ENCODE data around the gene RYR3. TPM values are rescaled to one million over a fixed set of nuclear protein-coding genes. Genes with fewer than 3 reads are reported as not detected.

The RYR3 gene
- total RNA-seq, 1 experiment from 2014 or later, result not detected

GRCh38 chr15:33699691-33700447 lies 389.1 kb downstream of the RYR3 start:
- intact Hi-C loops (cut with micrococcal nuclease; ENCODE audit: unreplicated experiment), result loop anchor here (1.0 to 10.0 kb wide), 4 partner anchors 55 to 615 kb away; no protein-coding TSS in a partner anchor

DNA sequence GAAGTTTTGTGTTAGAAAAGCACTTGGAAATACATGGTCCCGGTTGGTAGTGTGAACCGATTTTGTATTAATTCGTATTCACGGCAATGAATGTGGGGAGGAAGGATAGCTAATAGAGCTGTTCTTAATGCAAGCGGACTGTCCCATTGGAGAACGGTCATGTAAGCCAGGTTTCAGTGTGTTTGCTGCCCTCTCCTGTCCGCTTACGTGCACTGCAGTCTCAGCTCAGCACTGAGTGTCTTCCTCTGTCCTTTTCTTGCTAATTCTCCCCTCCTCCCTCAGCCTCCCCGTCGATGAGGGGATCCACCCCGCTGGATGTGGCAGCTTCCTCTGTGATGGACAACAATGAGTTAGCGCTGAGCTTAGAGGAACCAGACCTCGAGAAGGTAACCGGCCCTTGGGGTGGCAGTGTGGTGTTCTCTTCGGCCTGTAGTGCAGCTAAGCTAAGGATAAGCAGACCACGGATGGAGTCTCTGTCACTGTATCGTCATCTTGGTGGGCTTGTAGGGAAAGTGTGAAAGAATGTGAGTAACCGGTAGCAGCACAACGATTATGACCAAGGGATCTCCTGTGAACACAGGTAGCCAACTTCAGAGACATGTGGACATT lies 390.0 kb downstream of the RYR3 start:
- intact Hi-C loops (cut with micrococcal nuclease; ENCODE audit: unreplicated experiment), result loop anchor here (1.0 to 10.0 kb wide), 3 partner anchors 408 to 616 kb away; no protein-coding TSS in a partner anchor
- H3K4me3 ChIP-seq (ENCODE audit: low read depth, low read length, poor library complexity, severe bottlenecking), result no peak overlapping the region
- peaks cover 23% of the 10 kb centered on the region for H3K27me3 ChIP-seq (replicated peaks; ENCODE audit: insufficient read depth, low read depth, low read length, poor library complexity)
- no peaks in the 10 kb centered on the region for H3K9me3 ChIP-seq (ENCODE audit: low read depth, low read length, poor library complexity, severe bottlenecking)
- H3K27ac ChIP-seq (ENCODE audit: low read depth, low read length, poor library complexity, severe bottlenecking), result no peak overlapping the region
- TF ChIP-seq EZH2 (IDR thresholded peaks at IDR 0.05; ENCODE audit: borderline replicate concordance, low read depth, low read length, poor library complexity, severe bottlenecking) (no peak), CTCF (conservative IDR thresholded peaks at IDR 0.05; ENCODE audit: low read depth, low read length) (peak; percentile 92)
- H3K4me1 ChIP-seq (ENCODE audit: insufficient read depth, low read length, poor library complexity, severe bottlenecking), result no peaks in the 10 kb centered on the region
- CTCF ChIA-PET, result interaction anchor here (0.5 to 1.9 kb wide), 10 partner anchors 13 to 615 kb away, joined by 3 to 32 read pairs (median 5); no protein-coding TSS in a partner anchor
- POLR2A ChIA-PET (ENCODE audit: low non-redundant PET), result no interaction called here
- no TSS peak for BruUV-seq (replicated peaks)
- peak; percentile 77 for DNase-seq (ENCODE audit: low spot score)
- no peaks in the 10 kb centered on the region for H3K36me3 ChIP-seq (ENCODE audit: insufficient read depth, low read length, poor library complexity, severe bottlenecking)

More at GRCh38 chr15:33699691-33700447, 389.1 kb downstream of the RYR3 start:
- Histone ChIP-seq H3K4me1 (ENCODE audit: insufficient read depth, low read length, poor library complexity, severe bottlenecking) (no peaks in the 10 kb centered on the region), H3K4me3 (ENCODE audit: low read depth, low read length, poor library complexity, severe bottlenecking) (no peak overlapping the region), H3K27ac (ENCODE audit: low read depth, low read length, poor library complexity, severe bottlenecking) (no peak overlapping the region), H3K36me3 (ENCODE audit: insufficient read depth, low read length, poor library complexity, severe bottlenecking) (no peaks in the 10 kb centered on the region), H3K27me3 (replicated peaks; ENCODE audit: insufficient read depth, low read depth, low read length, poor library complexity) (peaks cover 23% of the 10 kb centered on the region), H3K9me3 (ENCODE audit: low read depth, low read length, poor library complexity, severe bottlenecking) (no peaks in the 10 kb centered on the region)
- no TSS peak for BruUV-seq (replicated peaks)
- peak; percentile 18 for DNase-seq (ENCODE audit: low spot score)
- ChIA-PET POLR2A (ENCODE audit: low non-redundant PET) (no interaction called here), CTCF (interaction anchor here (0.5 to 1.9 kb wide), 8 partner anchors 14 to 614 kb away, joined by 3 to 32 read pairs (median 5); no protein-coding TSS in a partner anchor)
- TF ChIP-seq EZH2 (IDR thresholded peaks at IDR 0.05; ENCODE audit: borderline replicate concordance, low read depth, low read length, poor library complexity, severe bottlenecking), result no peak
- peak; percentile 38 for TF ChIP-seq CTCF (conservative IDR thresholded peaks at IDR 0.05; ENCODE audit: low read depth, low read length)

GRCh38 chr15:33701304-33701696 lies 390.5 kb downstream of the RYR3 start:
- H3K27ac ChIP-seq (ENCODE audit: low read depth, low read length, poor library complexity, severe bottlenecking), result no peak overlapping the region
- ChIA-PET POLR2A (ENCODE audit: low non-redundant PET) (no interaction called here), CTCF (interaction anchor here (0.7 to 1.9 kb wide), 5 partner anchors 13 to 423 kb away, joined by 3 to 32 read pairs (median 5); no protein-coding TSS in a partner anchor)
- H3K36me3 ChIP-seq (ENCODE audit: insufficient read depth, low read length, poor library complexity, severe bottlenecking), result no peaks in the 10 kb centered on the region
- intact Hi-C loops (cut with micrococcal nuclease; ENCODE audit: unreplicated experiment), result loop anchor here (2.0 to 10.0 kb wide), 2 partner anchors 408 to 616 kb away; no protein-coding TSS in a partner anchor
- TF ChIP-seq CTCF (conservative IDR thresholded peaks at IDR 0.05; ENCODE audit: low read depth, low read length) (no peak), EZH2 (IDR thresholded peaks at IDR 0.05; ENCODE audit: borderline replicate concordance, low read depth, low read length, poor library complexity, severe bottlenecking) (no peak)
- H3K9me3 ChIP-seq (ENCODE audit: low read depth, low read length, poor library complexity, severe bottlenecking), result no peaks in the 10 kb centered on the region
- no TSS peak for BruUV-seq (replicated peaks)
- H3K4me1 ChIP-seq (ENCODE audit: insufficient read depth, low read length, poor library complexity, severe bottlenecking), result no peaks in the 10 kb centered on the region
- no peak overlapping the region for H3K4me3 ChIP-seq (ENCODE audit: low read depth, low read length, poor library complexity, severe bottlenecking)
- DNase-seq (ENCODE audit: low spot score), result no peak
- H3K27me3 ChIP-seq (replicated peaks; ENCODE audit: insufficient read depth, low read depth, low read length, poor library complexity), result peaks cover 20% of the 10 kb centered on the region

Data from A673 (cell line).